HEK293 (cell line): ENCODE results near the gene ZNF768.

Experiments used
- CTCF ChIA-PET: fragments of 350-600 bp; formaldehyde crosslinking; extraction: SDS; loops from one replicate; lab custom pipeline; 2021; ENCODE audit warnings: antibody characterized with exemption; lab: Yijun Ruan, JAX
- POLR2A ChIA-PET: fragments of 300-600 bp; formaldehyde crosslinking; extraction: SDS; loops from one replicate; lab custom pipeline; 2020; ENCODE audit warnings: antibody characterized with exemption, inconsistent platforms; lab: Yijun Ruan, JAX
- H3K27ac ChIP-seq: fragments of 200-500 bp; sonication (Bioruptor generic); 2 replicates; pipeline ENCODE4 v1.5.1; 2014; ENCODE audit warnings: low read depth, low read length, control low read depth, inconsistent platforms; ENCODE audit errors: extremely low read depth
- H3K36me3 ChIP-seq, 2 experiments: fragments of 200-500 bp in 1 of 2; sonication (Bioruptor generic) in 1 of 2; 1 replicate in 1 of 2; 2 replicates in 1 of 2; pipeline ENCODE4 v1.5.1; 2014 to 2017; ENCODE audit warnings: inconsistent platforms in 2 of 2, low read length in 2 of 2; ENCODE audit not compliant: control insufficient read depth in 2 of 2, insufficient read depth in 1 of 2
- H3K4me1 ChIP-seq: fragments of 200-500 bp; sonication (Bioruptor generic); 2 replicates; pipeline ENCODE4 v1.5.1; 2014; ENCODE audit warnings: mild to moderate bottlenecking, low read length, inconsistent platforms; ENCODE audit not compliant: control insufficient read depth, insufficient read depth
- H3K4me3 ChIP-seq: 2 replicates; pipeline ENCODE4 v1.5.1; 2011; ENCODE audit warnings: low read depth, mild to moderate bottlenecking, control low read depth, low read length, moderate library complexity
- H3K9me3 ChIP-seq: fragments of 200-500 bp; sonication (Bioruptor generic); 2 replicates; pipeline ENCODE4 v1.5.1; 2014; ENCODE audit warnings: low read depth, low read length, inconsistent platforms; ENCODE audit not compliant: control insufficient read depth, insufficient read depth
- GLI4 ChIP-seq: fragments of 450-650 bp; formaldehyde crosslinking; IDR thresholded peaks from 2 replicates; pipeline ENCODE4 v1.5.1; 2016; ENCODE audit warnings: missing biosample characterization, missing genetic modification characterization
- GLIS1 ChIP-seq: fragments of 450-650 bp; formaldehyde crosslinking; IDR thresholded peaks from 2 replicates; pipeline ENCODE4 v1.5.1; 2016; ENCODE audit warnings: missing biosample characterization, missing genetic modification characterization
- KLF9 ChIP-seq: fragments of 450-650 bp; formaldehyde crosslinking; IDR thresholded peaks from 2 replicates; pipeline ENCODE4 v1.5.1; 2016; ENCODE audit warnings: missing biosample characterization, missing genetic modification characterization, low read depth
- REPIN1 ChIP-seq: fragments of 450-650 bp; formaldehyde crosslinking; IDR thresholded peaks from 2 replicates; pipeline ENCODE4 v1.5.1; 2017; ENCODE audit warnings: missing biosample characterization, missing genetic modification characterization, low read depth
- SP7 ChIP-seq: fragments of 450-650 bp; formaldehyde crosslinking; IDR thresholded peaks from 2 replicates; pipeline ENCODE4 v1.5.1; 2016; ENCODE audit warnings: missing biosample characterization, missing genetic modification characterization
- ZFHX2 ChIP-seq: fragments of 450-650 bp; formaldehyde crosslinking; conservative IDR thresholded peaks from 2 replicates; pipeline ENCODE4 v1.5.1; 2016; ENCODE audit warnings: missing biosample characterization, missing genetic modification characterization
- ZFP37 ChIP-seq: fragments of 450-650 bp; formaldehyde crosslinking; IDR thresholded peaks from 2 replicates; pipeline ENCODE4 v1.5.1; 2016; ENCODE audit warnings: missing biosample characterization, missing genetic modification characterization
- ZNF169 ChIP-seq: fragments of 450-650 bp; formaldehyde crosslinking; IDR thresholded peaks from 2 replicates; pipeline ENCODE4 v1.5.1; 2016; ENCODE audit warnings: missing biosample characterization, missing genetic modification characterization
- ZNF2 ChIP-seq: fragments of 450-650 bp; formaldehyde crosslinking; IDR thresholded peaks from 2 replicates; pipeline ENCODE4 v1.5.1; 2016; ENCODE audit warnings: missing biosample characterization, missing genetic modification characterization
- ZNF488 ChIP-seq: fragments of 450-650 bp; formaldehyde crosslinking; IDR thresholded peaks from 2 replicates; pipeline ENCODE4 v1.5.1; 2016; ENCODE audit warnings: missing biosample characterization, missing genetic modification characterization
- ZNF530 ChIP-seq: fragments of 450-650 bp; formaldehyde crosslinking; IDR thresholded peaks from 2 replicates; pipeline ENCODE4 v1.5.1; 2016; ENCODE audit warnings: low read depth, missing biosample characterization, missing genetic modification characterization
- ZNF623 ChIP-seq: fragments of 450-650 bp; formaldehyde crosslinking; IDR thresholded peaks from 2 replicates; pipeline ENCODE4 v1.5.1; 2016; ENCODE audit warnings: missing biosample characterization, missing genetic modification characterization
- ZNF792 ChIP-seq: fragments of 450-650 bp; formaldehyde crosslinking; IDR thresholded peaks from 2 replicates; pipeline ENCODE4 v1.5.1; 2016; ENCODE audit warnings: missing biosample characterization, missing genetic modification characterization
- TF ChIP-seq, protein P1 (sequence below): fragments of 450-650 bp; formaldehyde crosslinking; IDR thresholded peaks from 2 replicates; pipeline ENCODE4 v1.5.1; 2016; ENCODE audit warnings: missing biosample characterization, missing genetic modification characterization
- TF ChIP-seq, protein P2 (sequence below): fragments of 450-650 bp; formaldehyde crosslinking; IDR thresholded peaks from 2 replicates; pipeline ENCODE4 v1.5.1; 2016; ENCODE audit warnings: missing biosample characterization, missing genetic modification characterization
- TF ChIP-seq, protein P3 (sequence below): fragments of 450-650 bp; formaldehyde crosslinking; IDR thresholded peaks from 2 replicates; pipeline ENCODE4 v1.5.1; 2016; ENCODE audit warnings: missing biosample characterization, missing genetic modification characterization, borderline replicate concordance
- TF ChIP-seq, protein P4 (sequence below): fragments of 450-650 bp; formaldehyde crosslinking; IDR thresholded peaks from 2 replicates; pipeline ENCODE4 v1.5.1; 2016; ENCODE audit warnings: missing biosample characterization, missing genetic modification characterization
- TF ChIP-seq, protein P5 (sequence below): fragments of 450-650 bp; formaldehyde crosslinking; IDR thresholded peaks from 2 replicates; pipeline ENCODE4 v1.5.1; 2016; ENCODE audit warnings: missing biosample characterization, missing genetic modification characterization
- TF ChIP-seq, protein P6 (sequence below): fragments of 450-650 bp; formaldehyde crosslinking; IDR thresholded peaks from 2 replicates; pipeline ENCODE4 v1.5.1; 2017; ENCODE audit warnings: missing biosample characterization, missing genetic modification characterization

ZNF768 gene

GRCh38 chr16:30558789-30559377 is 32.5 kb upstream of the ZNF768 start (continued):
- TF ChIP-seq ZNF530 (tag by site-specific recombination), result peak; percentile 60; the same call in 1 of the 2 replicates
- TF ChIP-seq GLI4 (tag by site-specific recombination), result peak; percentile 78; the same call in 1 of the 2 replicates
- TF ChIP-seq ZNF169 (tag by site-specific recombination), result peak; percentile 67; the same call in 1 of the 2 replicates
- no peak for TF ChIP-seq ZFHX2 (tag by site-specific recombination)
- TF ChIP-seq ZNF792 (tag by site-specific recombination), result 0 out of 2 replicates have a peak, but pooled peaks have one; percentile 70
- peak; percentile 90 for TF ChIP-seq KLF9 (tag by site-specific recombination)
- TF ChIP-seq, protein P1, sequence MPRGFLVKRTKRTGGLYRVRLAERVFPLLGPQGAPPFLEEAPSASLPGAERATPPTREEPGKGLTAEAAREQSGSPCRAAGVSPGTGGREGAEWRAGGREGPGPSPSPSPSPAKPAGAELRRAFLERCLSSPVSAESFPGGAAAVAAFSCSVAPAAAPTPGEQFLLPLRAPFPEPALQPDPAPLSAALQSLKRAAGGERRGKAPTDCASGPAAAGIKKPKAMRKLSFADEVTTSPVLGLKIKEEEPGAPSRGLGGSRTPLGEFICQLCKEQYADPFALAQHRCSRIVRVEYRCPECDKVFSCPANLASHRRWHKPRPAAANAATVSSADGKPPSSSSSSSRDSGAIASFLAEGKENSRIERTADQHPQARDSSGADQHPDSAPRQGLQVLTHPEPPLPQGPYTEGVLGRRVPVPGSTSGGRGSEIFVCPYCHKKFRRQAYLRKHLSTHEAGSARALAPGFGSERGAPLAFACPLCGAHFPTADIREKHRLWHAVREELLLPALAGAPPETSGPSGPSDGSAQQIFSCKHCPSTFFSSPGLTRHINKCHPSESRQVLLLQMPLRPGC (tag by site-specific recombination), result 0 out of 2 replicates have a peak, but pooled peaks have one; percentile 40
- TF ChIP-seq, protein P2, sequence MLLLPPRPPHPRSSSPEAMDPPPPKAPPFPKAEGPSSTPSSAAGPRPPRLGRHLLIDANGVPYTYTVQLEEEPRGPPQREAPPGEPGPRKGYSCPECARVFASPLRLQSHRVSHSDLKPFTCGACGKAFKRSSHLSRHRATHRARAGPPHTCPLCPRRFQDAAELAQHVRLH (tag by site-specific recombination), result peak; percentile 80; the same call in 1 of the 2 replicates
- peak; percentile 74 for TF ChIP-seq ZNF2 (tag by site-specific recombination)

- CTCF ChIA-PET, result interaction anchor here (0.6 to 2.0 kb wide), 12 partner anchors 10 to 135 kb away, joined by 3 to 6 read pairs (median 4); no protein-coding TSS in a partner anchor
- Histone ChIP-seq H3K27ac (peak within 1 kb of the TSS; percentile 98), H3K36me3 (peaks cover 9 to 33% of the 10 kb centered on the region in 2 experiments; a peak in 2 of 3 replicates), H3K4me3 (peak within 1 kb of the TSS; percentile 88), H3K4me1 (peaks cover 2% of the 10 kb centered on the region; the same call in 1 of the 2 replicates), H3K9me3 (no peaks in the 10 kb centered on the region)
- POLR2A ChIA-PET, result interaction anchor here (0.6 to 3.9 kb wide), 23 partner anchors 8 to 224 kb away, joined by 3 to 69 read pairs (median 7); partner anchors contain the start of genes DCTPP1, PRR14, ZNF688 and ZNF689
- peak; percentile 19; the same call in 1 of the 2 replicates for TF ChIP-seq ZNF623 (tag by site-specific recombination)
- TF ChIP-seq ZNF488, result no peak
- TF ChIP-seq GLIS1 (tag by site-specific recombination), result peak; percentile 33; the same call in 1 of the 2 replicates
- TF ChIP-seq SP7 (tag by site-specific recombination), result peak; percentile 76; the same call in 1 of the 2 replicates
- TF ChIP-seq, protein P3, sequence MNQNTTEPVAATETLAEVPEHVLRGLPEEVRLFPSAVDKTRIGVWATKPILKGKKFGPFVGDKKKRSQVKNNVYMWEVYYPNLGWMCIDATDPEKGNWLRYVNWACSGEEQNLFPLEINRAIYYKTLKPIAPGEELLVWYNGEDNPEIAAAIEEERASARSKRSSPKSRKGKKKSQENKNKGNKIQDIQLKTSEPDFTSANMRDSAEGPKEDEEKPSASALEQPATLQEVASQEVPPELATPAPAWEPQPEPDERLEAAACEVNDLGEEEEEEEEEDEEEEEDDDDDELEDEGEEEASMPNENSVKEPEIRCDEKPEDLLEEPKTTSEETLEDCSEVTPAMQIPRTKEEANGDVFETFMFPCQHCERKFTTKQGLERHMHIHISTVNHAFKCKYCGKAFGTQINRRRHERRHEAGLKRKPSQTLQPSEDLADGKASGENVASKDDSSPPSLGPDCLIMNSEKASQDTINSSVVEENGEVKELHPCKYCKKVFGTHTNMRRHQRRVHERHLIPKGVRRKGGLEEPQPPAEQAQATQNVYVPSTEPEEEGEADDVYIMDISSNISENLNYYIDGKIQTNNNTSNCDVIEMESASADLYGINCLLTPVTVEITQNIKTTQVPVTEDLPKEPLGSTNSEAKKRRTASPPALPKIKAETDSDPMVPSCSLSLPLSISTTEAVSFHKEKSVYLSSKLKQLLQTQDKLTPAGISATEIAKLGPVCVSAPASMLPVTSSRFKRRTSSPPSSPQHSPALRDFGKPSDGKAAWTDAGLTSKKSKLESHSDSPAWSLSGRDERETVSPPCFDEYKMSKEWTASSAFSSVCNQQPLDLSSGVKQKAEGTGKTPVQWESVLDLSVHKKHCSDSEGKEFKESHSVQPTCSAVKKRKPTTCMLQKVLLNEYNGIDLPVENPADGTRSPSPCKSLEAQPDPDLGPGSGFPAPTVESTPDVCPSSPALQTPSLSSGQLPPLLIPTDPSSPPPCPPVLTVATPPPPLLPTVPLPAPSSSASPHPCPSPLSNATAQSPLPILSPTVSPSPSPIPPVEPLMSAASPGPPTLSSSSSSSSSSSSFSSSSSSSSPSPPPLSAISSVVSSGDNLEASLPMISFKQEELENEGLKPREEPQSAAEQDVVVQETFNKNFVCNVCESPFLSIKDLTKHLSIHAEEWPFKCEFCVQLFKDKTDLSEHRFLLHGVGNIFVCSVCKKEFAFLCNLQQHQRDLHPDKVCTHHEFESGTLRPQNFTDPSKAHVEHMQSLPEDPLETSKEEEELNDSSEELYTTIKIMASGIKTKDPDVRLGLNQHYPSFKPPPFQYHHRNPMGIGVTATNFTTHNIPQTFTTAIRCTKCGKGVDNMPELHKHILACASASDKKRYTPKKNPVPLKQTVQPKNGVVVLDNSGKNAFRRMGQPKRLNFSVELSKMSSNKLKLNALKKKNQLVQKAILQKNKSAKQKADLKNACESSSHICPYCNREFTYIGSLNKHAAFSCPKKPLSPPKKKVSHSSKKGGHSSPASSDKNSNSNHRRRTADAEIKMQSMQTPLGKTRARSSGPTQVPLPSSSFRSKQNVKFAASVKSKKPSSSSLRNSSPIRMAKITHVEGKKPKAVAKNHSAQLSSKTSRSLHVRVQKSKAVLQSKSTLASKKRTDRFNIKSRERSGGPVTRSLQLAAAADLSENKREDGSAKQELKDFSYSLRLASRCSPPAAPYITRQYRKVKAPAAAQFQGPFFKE (tag by site-specific recombination), result no peak
- TF ChIP-seq, protein P4, sequence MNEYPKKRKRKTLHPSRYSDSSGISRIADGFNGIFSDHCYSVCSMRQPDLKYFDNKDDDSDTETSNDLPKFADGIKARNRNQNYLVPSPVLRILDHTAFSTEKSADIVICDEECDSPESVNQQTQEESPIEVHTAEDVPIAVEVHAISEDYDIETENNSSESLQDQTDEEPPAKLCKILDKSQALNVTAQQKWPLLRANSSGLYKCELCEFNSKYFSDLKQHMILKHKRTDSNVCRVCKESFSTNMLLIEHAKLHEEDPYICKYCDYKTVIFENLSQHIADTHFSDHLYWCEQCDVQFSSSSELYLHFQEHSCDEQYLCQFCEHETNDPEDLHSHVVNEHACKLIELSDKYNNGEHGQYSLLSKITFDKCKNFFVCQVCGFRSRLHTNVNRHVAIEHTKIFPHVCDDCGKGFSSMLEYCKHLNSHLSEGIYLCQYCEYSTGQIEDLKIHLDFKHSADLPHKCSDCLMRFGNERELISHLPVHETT (tag by site-specific recombination), result no peak
- peak; percentile 50; the same call in 1 of the 2 replicates for TF ChIP-seq REPIN1 (tag by site-specific recombination)
- TF ChIP-seq ZFP37 (tag by site-specific recombination), result no peak
- TF ChIP-seq, protein P5, sequence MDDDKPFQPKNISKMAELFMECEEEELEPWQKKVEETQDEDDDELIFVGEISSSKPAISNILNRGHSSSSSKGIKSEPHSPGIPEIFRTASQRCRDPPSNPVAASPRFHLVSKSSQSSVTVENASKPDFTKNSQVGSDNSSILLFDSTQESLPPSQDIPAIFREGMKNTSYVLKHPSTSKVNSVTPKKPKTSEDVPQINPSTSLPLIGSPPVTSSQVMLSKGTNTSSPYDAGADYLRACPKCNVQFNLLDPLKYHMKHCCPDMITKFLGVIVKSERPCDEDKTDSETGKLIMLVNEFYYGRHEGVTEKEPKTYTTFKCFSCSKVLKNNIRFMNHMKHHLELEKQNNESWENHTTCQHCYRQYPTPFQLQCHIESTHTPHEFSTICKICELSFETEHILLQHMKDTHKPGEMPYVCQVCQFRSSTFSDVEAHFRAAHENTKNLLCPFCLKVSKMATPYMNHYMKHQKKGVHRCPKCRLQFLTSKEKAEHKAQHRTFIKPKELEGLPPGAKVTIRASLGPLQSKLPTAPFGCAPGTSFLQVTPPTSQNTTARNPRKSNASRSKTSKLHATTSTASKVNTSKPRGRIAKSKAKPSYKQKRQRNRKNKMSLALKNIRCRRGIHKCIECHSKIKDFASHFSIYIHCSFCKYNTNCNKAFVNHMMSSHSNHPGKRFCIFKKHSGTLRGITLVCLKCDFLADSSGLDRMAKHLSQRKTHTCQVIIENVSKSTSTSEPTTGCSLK (tag by site-specific recombination), result no peak
- TF ChIP-seq, protein P6, sequence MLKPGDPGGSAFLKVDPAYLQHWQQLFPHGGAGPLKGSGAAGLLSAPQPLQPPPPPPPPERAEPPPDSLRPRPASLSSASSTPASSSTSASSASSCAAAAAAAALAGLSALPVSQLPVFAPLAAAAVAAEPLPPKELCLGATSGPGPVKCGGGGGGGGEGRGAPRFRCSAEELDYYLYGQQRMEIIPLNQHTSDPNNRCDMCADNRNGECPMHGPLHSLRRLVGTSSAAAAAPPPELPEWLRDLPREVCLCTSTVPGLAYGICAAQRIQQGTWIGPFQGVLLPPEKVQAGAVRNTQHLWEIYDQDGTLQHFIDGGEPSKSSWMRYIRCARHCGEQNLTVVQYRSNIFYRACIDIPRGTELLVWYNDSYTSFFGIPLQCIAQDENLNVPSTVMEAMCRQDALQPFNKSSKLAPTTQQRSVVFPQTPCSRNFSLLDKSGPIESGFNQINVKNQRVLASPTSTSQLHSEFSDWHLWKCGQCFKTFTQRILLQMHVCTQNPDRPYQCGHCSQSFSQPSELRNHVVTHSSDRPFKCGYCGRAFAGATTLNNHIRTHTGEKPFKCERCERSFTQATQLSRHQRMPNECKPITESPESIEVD, result no peak
Measured at GRCh38 chr16:30557957-30558788, 31.8 kb upstream of the ZNF768 start, which contains the start of gene ZNF764. TSS of gene ZNF764 (minus strand) at chr16:30558374. CDS start at chr16:30558182, 192 bp downstream.
